ENCODE data around the gene GSG1L.

- TF ChIP-seq POLR2A (IDR thresholded peaks at IDR 0.05; ENCODE audit: low read length) (no peak), GATA1 (IDR thresholded peaks at IDR 0.05; ENCODE audit: low read depth, low read length) (no peak)
These were observed 68.8 kb downstream of the GSG1L start for GRCh38 chr16:27994686-27995085.

Measured in erythroblast (primary cell).